PFSK-1 (cell line): Measurements from ENCODE around the gene ACOX3.

Experiments used
- FOXP2 ChIP-seq: optimal IDR thresholded peaks from 2 replicates; pipeline ENCODE3; 2011; ENCODE audit warnings: borderline replicate concordance, control low read depth, inconsistent platforms; ENCODE audit not compliant: insufficient read depth; ENCODE audit errors: extremely low read length, extremely low read depth
- POLR2AphosphoS5 ChIP-seq: IDR thresholded peaks from 2 replicates; pipeline ENCODE4 v1.6.1; 2012; ENCODE audit warnings: low read depth, mild to moderate bottlenecking, control low read depth, low read length, moderate library complexity
- REST ChIP-seq, 2 experiments: IDR thresholded peaks; 2 replicates each; pipeline versions ENCODE4 v1.6.1 to v1.8.0; 2011 to 2012; ENCODE audit warnings: low read depth in 2 of 2, low read length in 2 of 2, control low read depth in 1 of 2, inconsistent platforms in 1 of 2, mild to moderate bottlenecking in 1 of 2, moderate library complexity in 1 of 2; ENCODE audit not compliant: insufficient read depth in 1 of 2
- SIN3A ChIP-seq: IDR thresholded peaks from 2 replicates; pipeline ENCODE4 v1.6.1; 2012; ENCODE audit warnings: mild to moderate bottlenecking, low read length, moderate library complexity, borderline replicate concordance; ENCODE audit not compliant: insufficient read depth
- TAF1 ChIP-seq: IDR thresholded peaks from 2 replicates; pipeline ENCODE4 v1.6.1; 2012; ENCODE audit warnings: low read length, control low read depth, borderline replicate concordance; ENCODE audit not compliant: insufficient read depth

The ACOX3 gene

GRCh38 chr4:8438743-8439142 lies 1.8 kb downstream of the ACOX3 start:
- no peak for TF ChIP-seq SIN3A
- no peak for TF ChIP-seq TAF1
- TF ChIP-seq FOXP2: no peak
- no peak for TF ChIP-seq REST (IDR thresholded peaks at IDR 0.05; ENCODE audit: insufficient read depth in 1 of 2, low read depth in 2 of 2, low read length in 2 of 2)
- no peak for TF ChIP-seq POLR2AphosphoS5

GRCh38 chr4:8437281-8437680 lies 3.2 kb downstream of the ACOX3 start:
- TF ChIP-seq SIN3A: no peak
- TF ChIP-seq POLR2AphosphoS5: no peak
- no peak for TF ChIP-seq REST (IDR thresholded peaks at IDR 0.05; ENCODE audit: insufficient read depth in 1 of 2, low read depth in 2 of 2, low read length in 2 of 2)
- no peak for TF ChIP-seq TAF1
- no peak for TF ChIP-seq FOXP2

- TF ChIP-seq SIN3A (no peak), REST (IDR thresholded peaks at IDR 0.05; ENCODE audit: insufficient read depth in 1 of 2, low read depth in 2 of 2, low read length in 2 of 2) (no peak), POLR2AphosphoS5 (no peak), FOXP2 (no peak), TAF1 (no peak)
Measured at GRCh38 chr4:8435656-8436121, 4.8 kb downstream of the ACOX3 start.

GRCh38 chr4:8434251-8435073 lies 6.1 kb downstream of the ACOX3 start:
- TF ChIP-seq TAF1 (no peak), POLR2AphosphoS5 (no peak), FOXP2 (no peak), SIN3A (no peak), REST (IDR thresholded peaks at IDR 0.05; ENCODE audit: insufficient read depth in 1 of 2, low read depth in 2 of 2, low read length in 2 of 2) (no peak)
